Cardiac muscle cell (in vitro differentiated cells and primary cell): ENCODE results near the gene VEZF1. TPM values are rescaled to one million over a fixed set of nuclear protein-coding genes. Genes with fewer than 3 reads are reported as not detected.
A peak's percentile ranks its signal among the peaks of the same experiment; 100 is the strongest.

ENCODE experiments used
- DNase-seq, 2 donors: peaks; one replicate each; pipeline versions ENCODE4 v3.0.0 to v3.0.0-alpha.2; 2010 to 2017; ENCODE audit warnings: low read depth in 1 of 2, low spot score in 1 of 2
- H3K27ac ChIP-seq: fragments of 200-600 bp; sonication (generic); 2 replicates; pipeline ENCODE4 v1.5.1; 2016
- H3K27me3 ChIP-seq: fragments of 200-600 bp; sonication (generic); 2 replicates; pipeline ENCODE4 v1.6.0; 2016; ENCODE audit warnings: control low read depth
- H3K36me3 ChIP-seq: fragments of 200-600 bp; sonication (generic); 2 replicates; pipeline ENCODE4 v1.5.1; 2016; ENCODE audit warnings: control low read depth
- H3K4me1 ChIP-seq: fragments of 200-600 bp; sonication (generic); 2 replicates; pipeline ENCODE4 v1.8.1; 2017; ENCODE audit warnings: low read depth, mild to moderate bottlenecking, mixed run types
- H3K4me3 ChIP-seq: fragments of 200-600 bp; sonication (generic); 2 replicates; pipeline ENCODE4 v1.5.1; 2016; ENCODE audit warnings: mild to moderate bottlenecking
- H3K9me3 ChIP-seq: fragments of 200-600 bp; sonication (generic); 2 replicates; pipeline ENCODE4 v1.5.1; 2017; ENCODE audit warnings: low read depth, mild to moderate bottlenecking, control low read depth
- CTCF ChIP-seq: IDR thresholded peaks from 2 replicates; pipeline ENCODE4 v1.5.1; 2012; ENCODE audit warnings: low read depth, mild to moderate bottlenecking, low read length
- polyA plus RNA-seq: library from polyadenylated mRNA; unstranded; fragments of >200 nt; fragmentation: Nextera tagmentation; extraction: Ambion mirVana; gene quantifications from 2 replicates; pipeline ENCODE4 v1.2.1, GENCODE V29; 2016
- total RNA-seq: library from RNA; depleted of rRNA; stranded (reverse); fragments of >200 nt; gene quantifications from 2 replicates; pipeline ENCODE4 v1.2.3, GENCODE V29; 2016

The VEZF1 gene
- total and polyA plus RNA-seq, 2 experiments from 2014 or later: 18.5 to 37.3 TPM

- no peak overlapping the region for H3K27ac ChIP-seq
- H3K36me3 ChIP-seq: no peaks in the 10 kb centered on the region
- H3K27me3 ChIP-seq: no peaks in the 10 kb centered on the region
- TF ChIP-seq CTCF: no peak
- no peak overlapping the region for H3K4me3 ChIP-seq
- H3K9me3 ChIP-seq: no peaks in the 10 kb centered on the region
- peaks cover 20% of the 10 kb centered on the region for H3K4me1 ChIP-seq
- DNase-seq: no peak
Observed at GRCh38 chr17:57938061-57938502, 50.0 kb downstream of the VEZF1 start.

GRCh38 chr17:57937492-57937891, 50.6 kb downstream of the VEZF1 start:
- DNase-seq: no peak
- TF ChIP-seq CTCF: no peak
- Histone ChIP-seq H3K27me3 (no peaks in the 10 kb centered on the region), H3K27ac (no peak overlapping the region), H3K9me3 (no peaks in the 10 kb centered on the region), H3K36me3 (no peaks in the 10 kb centered on the region), H3K4me1 (peaks cover 20% of the 10 kb centered on the region), H3K4me3 (no peak overlapping the region)

- peak; percentile 46 to 79 for DNase-seq
- TF ChIP-seq CTCF: no peak
- no peaks in the 10 kb centered on the region for H3K9me3 ChIP-seq
- no peaks in the 10 kb centered on the region for H3K36me3 ChIP-seq
- H3K27me3 ChIP-seq: no peaks in the 10 kb centered on the region
- peak overlapping the region; percentile 92 for H3K27ac ChIP-seq
- peaks cover 20% of the 10 kb centered on the region for H3K4me1 ChIP-seq
- no peak overlapping the region for H3K4me3 ChIP-seq
Observed at GRCh38 chr17:57935833-57936807, 51.9 kb downstream of the VEZF1 start.

- Histone ChIP-seq H3K4me1 (peaks cover 22% of the 10 kb centered on the region), H3K27ac (no peak overlapping the region), H3K27me3 (no peaks in the 10 kb centered on the region), H3K4me3 (no peak overlapping the region), H3K9me3 (no peaks in the 10 kb centered on the region), H3K36me3 (no peaks in the 10 kb centered on the region)
- no peak for DNase-seq
- no peak for TF ChIP-seq CTCF
Observed at GRCh38 chr17:57931488-57932137, 56.4 kb downstream of the VEZF1 start.

GRCh38 chr17:57930239-57930638, 57.8 kb downstream of the VEZF1 start:
- Histone ChIP-seq H3K36me3 (no peaks in the 10 kb centered on the region), H3K27ac (no peak overlapping the region), H3K9me3 (no peaks in the 10 kb centered on the region), H3K4me1 (peaks cover 9% of the 10 kb centered on the region), H3K27me3 (no peaks in the 10 kb centered on the region), H3K4me3 (no peak overlapping the region)
- TF ChIP-seq CTCF: no peak
- DNase-seq: no peak
